D341Med (cell line): Measurements from ENCODE around the gene NPFF.

Experiments used
- DNase-seq: peaks from one replicate; pipeline ENCODE4 v3.0.0; 2012; ENCODE audit warnings: low spot score

The NPFF gene

GRCh38 chr12:53474819-53475218 is 32.5 kb downstream of the NPFF start:
- no peak for DNase-seq

DNA sequence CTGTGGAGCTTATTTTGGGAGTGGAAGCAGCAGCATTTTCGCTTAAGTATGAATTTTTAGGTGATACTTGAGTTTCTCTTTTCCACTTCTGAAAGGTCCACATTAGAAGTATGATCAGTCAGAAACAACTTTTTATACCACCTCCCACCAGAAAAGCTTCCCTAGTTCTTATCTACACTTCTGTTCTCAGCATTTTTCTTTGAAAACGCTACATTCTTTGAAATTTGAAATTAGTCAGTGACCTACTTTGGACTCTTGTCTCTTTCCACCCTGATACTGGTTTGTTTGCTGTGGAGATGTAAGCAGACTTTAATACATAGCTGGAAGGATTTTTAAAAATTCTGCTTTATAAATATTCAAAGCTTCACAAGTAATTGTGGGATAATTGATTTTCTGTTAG is 33.2 kb downstream of the NPFF start:
- DNase-seq: no peak

GRCh38 chr12:53472056-53472582 is 35.2 kb downstream of the NPFF start:
- DNase-seq: no peak

- DNase-seq: no peak
These were observed 39.0 kb downstream of the NPFF start for GRCh38 chr12:53468282-53468681.

GRCh38 chr12:53467880-53468279 is 39.4 kb downstream of the NPFF start:
- no peak for DNase-seq

DNA sequence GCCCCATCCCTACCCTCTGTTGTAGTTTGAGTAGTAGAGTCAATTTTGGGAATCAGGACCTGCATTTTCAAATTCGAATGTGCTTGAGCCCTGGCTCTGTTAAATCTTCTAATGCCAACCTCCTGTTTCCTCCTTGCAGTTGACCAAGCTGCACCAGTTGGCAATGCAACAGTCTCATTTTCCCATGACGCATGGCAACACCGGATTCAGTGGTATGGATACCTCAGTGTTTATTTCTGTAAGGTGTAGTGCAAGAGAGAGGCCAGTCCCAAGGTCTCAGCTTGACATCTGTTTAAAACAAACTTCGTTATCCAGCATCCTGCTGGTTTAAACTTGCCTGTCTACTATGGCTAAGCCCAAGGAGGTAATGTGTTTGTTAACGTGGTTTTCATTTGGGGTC is 40.2 kb downstream of the NPFF start:
- DNase-seq: no peak

DNA sequence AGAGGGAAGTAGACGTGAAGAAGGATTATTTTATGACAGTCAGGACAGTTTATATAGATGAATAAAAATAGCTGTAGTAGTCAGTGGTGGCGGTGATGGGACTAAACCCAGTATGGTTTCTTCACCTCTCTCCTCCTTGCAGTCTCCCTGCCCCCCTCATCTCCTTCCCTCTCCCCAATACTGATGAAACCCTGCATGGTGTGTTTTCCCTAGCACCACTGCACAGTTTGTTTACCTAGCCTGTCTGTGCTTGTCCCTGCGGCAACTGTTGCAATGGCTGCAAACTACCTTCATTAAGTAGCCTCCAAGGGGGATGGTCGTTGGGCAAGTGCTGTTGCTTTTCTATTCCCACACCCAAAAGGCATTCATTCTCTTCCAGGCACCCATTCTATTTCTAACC is 40.6 kb downstream of the NPFF start:
- DNase-seq: no peak

GRCh38 chr12:53465679-53466078 is 41.6 kb downstream of the NPFF start:
- DNase-seq: no peak

- no peak for DNase-seq
These were observed 42.4 kb downstream of the NPFF start for GRCh38 chr12:53464685-53465418.

DNA sequence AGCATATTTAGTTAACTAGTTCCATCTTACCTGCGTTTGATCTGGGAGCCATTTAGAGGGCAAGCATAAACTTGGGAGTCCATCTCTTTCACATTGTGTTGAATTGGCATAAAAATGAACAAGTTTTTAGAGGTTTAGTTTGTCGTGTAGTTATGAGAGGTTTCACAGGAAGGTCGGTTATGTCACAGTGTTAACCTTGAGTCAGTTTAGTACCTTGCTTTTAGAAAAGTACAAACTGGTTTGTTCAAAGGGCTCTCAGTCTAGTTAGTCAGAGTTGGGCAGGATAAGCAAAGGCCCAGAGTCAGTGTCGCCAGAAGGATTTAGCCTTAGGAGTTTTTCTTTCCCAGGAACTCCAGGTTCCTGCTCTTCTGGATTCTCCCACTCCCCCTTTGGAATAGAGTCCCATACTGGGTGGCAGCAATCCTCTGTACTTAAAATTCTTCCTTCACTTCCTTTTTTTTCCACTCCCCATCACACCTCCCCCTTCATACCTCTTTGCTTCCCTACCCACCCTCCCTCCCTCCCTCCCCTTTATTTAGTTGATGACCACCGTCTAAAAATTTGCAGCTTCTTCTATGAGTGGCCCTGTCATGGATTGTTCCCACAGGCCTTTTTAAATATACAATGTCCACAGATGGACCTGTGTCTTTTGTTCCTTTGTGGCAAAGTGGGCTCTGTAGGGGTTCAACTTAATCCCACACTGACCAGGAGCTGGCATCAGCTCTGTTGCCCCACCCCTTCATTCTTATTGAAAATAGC is 43.3 kb downstream of the NPFF start:
- no peak for DNase-seq

- DNase-seq: no peak
These were observed 44.3 kb downstream of the NPFF start for GRCh38 chr12:53462935-53463334.

DNA sequence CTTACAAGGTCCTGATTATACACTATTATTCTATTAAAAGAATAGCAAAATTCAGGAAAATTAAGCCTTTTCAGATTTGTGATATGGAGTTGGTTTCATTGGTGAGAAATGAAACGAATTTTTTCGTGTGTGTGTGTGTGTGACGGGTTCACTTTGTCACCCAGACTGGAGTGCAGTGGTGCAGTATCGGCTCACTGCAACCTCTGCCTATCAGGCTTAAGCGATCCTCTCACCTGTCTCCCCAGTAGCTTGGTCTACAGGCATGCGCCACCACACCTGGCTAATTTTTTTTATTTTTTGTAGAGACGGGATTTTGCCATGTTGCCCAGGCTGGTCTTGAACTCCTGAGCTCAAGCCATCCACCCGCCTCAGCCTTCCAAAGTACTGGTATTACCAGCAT is 45.7 kb downstream of the NPFF start:
- no peak for DNase-seq

DNA sequence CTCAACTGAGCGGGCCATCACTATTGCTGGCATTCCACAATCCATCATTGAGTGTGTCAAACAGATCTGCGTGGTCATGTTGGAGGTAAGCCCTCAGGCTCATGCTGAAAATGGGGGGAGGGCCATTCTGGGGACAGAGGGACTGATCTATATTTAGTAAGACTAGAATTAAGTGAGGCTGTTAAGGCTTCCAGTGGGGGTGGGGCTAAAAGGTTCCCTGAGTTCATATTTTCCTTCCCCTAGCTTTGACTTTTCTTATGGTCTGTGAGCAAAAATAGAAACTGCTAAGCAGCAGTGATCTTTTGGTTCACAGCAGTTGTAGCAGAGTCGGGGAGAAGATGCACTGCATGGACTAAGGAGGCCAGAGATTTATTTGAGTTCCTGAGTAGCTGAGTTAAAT is 46.2 kb downstream of the NPFF start:
- DNase-seq: no peak

DNA sequence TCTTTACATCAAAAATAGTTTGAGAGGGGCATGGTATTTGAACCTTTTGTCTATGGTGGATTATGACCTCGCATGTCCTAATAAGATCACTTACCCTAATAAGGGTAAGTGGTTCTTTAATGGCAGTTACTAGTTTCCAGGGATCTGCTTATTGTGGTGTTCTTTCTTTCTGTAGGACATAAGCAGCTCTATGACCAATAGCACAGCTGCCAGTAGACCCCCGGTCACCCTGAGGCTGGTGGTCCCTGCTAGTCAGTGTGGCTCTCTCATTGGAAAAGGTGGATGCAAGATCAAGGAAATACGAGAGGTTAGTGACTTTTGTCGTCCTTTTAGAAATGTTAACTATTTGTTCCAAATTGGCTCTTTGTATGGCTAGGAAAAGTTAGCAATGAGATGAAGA is 48.2 kb downstream of the NPFF start:
- no peak for DNase-seq
